ENCODE measurements around the gene ODAD2. TPM values are rescaled to one million over a fixed set of nuclear protein-coding genes. Genes with fewer than 3 reads are reported as not detected.

ODAD2 gene
- total RNA-seq, 1 donor from 2014 or later: 0.80 TPM

- Mint-ChIP-seq H3K27ac (no peak overlapping the region), H3K27me3 (ENCODE audit: low read depth) (no peaks in the 10 kb centered on the region), H3K4me1 (no peaks in the 10 kb centered on the region), H3K36me3 (no peaks in the 10 kb centered on the region), H3K4me3 (no peak overlapping the region), H3K9me3 (no peaks in the 10 kb centered on the region)
- TF ChIP-seq CTCF (IDR thresholded peaks at IDR 0.05; ENCODE audit: unreplicated experiment): no peak
- DNase-seq (ENCODE audit: low spot score in 2 of 2, unreplicated experiment in 2 of 2): no peak
These were observed 178.9 kb downstream of the ODAD2 start for GRCh38 chr10:27819781-27820531.

- DNase-seq (ENCODE audit: low spot score in 2 of 2, unreplicated experiment in 2 of 2): no peak
- Mint-ChIP-seq H3K36me3 (no peaks in the 10 kb centered on the region), H3K27me3 (ENCODE audit: low read depth) (peaks cover 4% of the 10 kb centered on the region), H3K27ac (no peak overlapping the region), H3K9me3 (no peaks in the 10 kb centered on the region), H3K4me3 (no peak overlapping the region), H3K4me1 (no peaks in the 10 kb centered on the region)
- no peak for TF ChIP-seq CTCF (IDR thresholded peaks at IDR 0.05; ENCODE audit: unreplicated experiment)
These were observed 182.6 kb downstream of the ODAD2 start for GRCh38 chr10:27816320-27816719.

- peaks cover 4% of the 10 kb centered on the region for H3K27me3 Mint-ChIP-seq (ENCODE audit: low read depth)
- H3K27ac Mint-ChIP-seq: no peak overlapping the region
- TF ChIP-seq CTCF (IDR thresholded peaks at IDR 0.05; ENCODE audit: unreplicated experiment): no peak
- no peaks in the 10 kb centered on the region for H3K4me1 Mint-ChIP-seq
- H3K36me3 Mint-ChIP-seq: no peaks in the 10 kb centered on the region
- DNase-seq (ENCODE audit: low spot score in 2 of 2, unreplicated experiment in 2 of 2): no peak
- no peak overlapping the region for H3K4me3 Mint-ChIP-seq
- no peaks in the 10 kb centered on the region for H3K9me3 Mint-ChIP-seq
These were observed 183.0 kb downstream of the ODAD2 start for GRCh38 chr10:27815846-27816245.

- no peak for TF ChIP-seq CTCF (IDR thresholded peaks at IDR 0.05; ENCODE audit: unreplicated experiment)
- Mint-ChIP-seq H3K4me3 (no peak overlapping the region), H3K36me3 (no peaks in the 10 kb centered on the region), H3K9me3 (no peaks in the 10 kb centered on the region), H3K27ac (no peak overlapping the region), H3K27me3 (ENCODE audit: low read depth) (peaks cover 5% of the 10 kb centered on the region), H3K4me1 (no peaks in the 10 kb centered on the region)
- DNase-seq (ENCODE audit: low spot score in 2 of 2, unreplicated experiment in 2 of 2): no peak
These were observed 183.6 kb downstream of the ODAD2 start for GRCh38 chr10:27815261-27815660.

GRCh38 chr10:27805180-27805579 is 193.7 kb downstream of the ODAD2 start:
- Mint-ChIP-seq H3K4me3 (no peak overlapping the region), H3K4me1 (no peaks in the 10 kb centered on the region), H3K36me3 (no peaks in the 10 kb centered on the region), H3K27me3 (ENCODE audit: low read depth) (peaks cover 28% of the 10 kb centered on the region), H3K27ac (no peak overlapping the region), H3K9me3 (no peaks in the 10 kb centered on the region)
- DNase-seq (ENCODE audit: low spot score in 2 of 2, unreplicated experiment in 2 of 2): no peak
- no peak for TF ChIP-seq CTCF (IDR thresholded peaks at IDR 0.05; ENCODE audit: unreplicated experiment)

All from mesothelial cell of epicardium (in vitro differentiated cells).